ENCODE results near the gene DPYD.

The DPYD gene

GRCh38 chr1:97767381-97767780 lies 153.5 kb downstream of the DPYD start:
- Histone ChIP-seq H3K27me3 (no peaks in the 10 kb centered on the region), H3K4me1 (no peaks in the 10 kb centered on the region), H3K36me3 (no peaks in the 10 kb centered on the region), H3K9me3 (no peaks in the 10 kb centered on the region), H3K27ac (no peak overlapping the region), H3K4me3 (no peak overlapping the region)
- TF ChIP-seq CTCF (IDR thresholded peaks at IDR 0.05) = no peak
- no peak for DNase-seq
- intact Hi-C loops (cut with DNase I; ENCODE audit: low total_unique reads) = no loop called here

GRCh38 chr1:97764991-97765390 lies 155.8 kb downstream of the DPYD start:
- no peak for TF ChIP-seq CTCF (IDR thresholded peaks at IDR 0.05)
- no peaks in the 10 kb centered on the region for H3K4me1 ChIP-seq
- intact Hi-C loops (cut with DNase I; ENCODE audit: low total_unique reads) = no loop called here
- no peaks in the 10 kb centered on the region for H3K9me3 ChIP-seq
- H3K4me3 ChIP-seq = no peak overlapping the region
- no peaks in the 10 kb centered on the region for H3K27me3 ChIP-seq
- H3K36me3 ChIP-seq = no peaks in the 10 kb centered on the region
- DNase-seq = no peak
- no peak overlapping the region for H3K27ac ChIP-seq

GRCh38 chr1:97761637-97762036 lies 159.2 kb downstream of the DPYD start:
- intact Hi-C loops (cut with DNase I; ENCODE audit: low total_unique reads) = no loop called here
- no peak for DNase-seq
- Histone ChIP-seq H3K9me3 (no peaks in the 10 kb centered on the region), H3K4me3 (no peak overlapping the region), H3K36me3 (no peaks in the 10 kb centered on the region), H3K27me3 (no peaks in the 10 kb centered on the region), H3K4me1 (peaks cover 0 to 22% (median 11%) of the 10 kb centered on the region in 4 donors), H3K27ac (no peak overlapping the region)
- TF ChIP-seq CTCF (IDR thresholded peaks at IDR 0.05) = no peak

GRCh38 chr1:97759078-97759477 lies 161.8 kb downstream of the DPYD start:
- Histone ChIP-seq H3K36me3 (no peaks in the 10 kb centered on the region), H3K4me1 (peaks cover 0 to 22% (median 11%) of the 10 kb centered on the region in 4 donors), H3K9me3 (no peaks in the 10 kb centered on the region), H3K27ac (no peak overlapping the region), H3K27me3 (no peaks in the 10 kb centered on the region), H3K4me3 (no peak overlapping the region)
- intact Hi-C loops (cut with DNase I; ENCODE audit: low total_unique reads) = no loop called here
- no peak for TF ChIP-seq CTCF (IDR thresholded peaks at IDR 0.05)
- no peak for DNase-seq

GRCh38 chr1:97758541-97759057 lies 162.2 kb downstream of the DPYD start:
- H3K27me3 ChIP-seq = no peaks in the 10 kb centered on the region
- intact Hi-C loops (cut with DNase I; ENCODE audit: low total_unique reads) = no loop called here
- no peaks in the 10 kb centered on the region for H3K9me3 ChIP-seq
- no peak overlapping the region for H3K27ac ChIP-seq
- H3K4me1 ChIP-seq = peaks cover 0 to 22% (median 11%) of the 10 kb centered on the region in 4 donors
- no peak overlapping the region for H3K4me3 ChIP-seq
- no peak for DNase-seq
- TF ChIP-seq CTCF (IDR thresholded peaks at IDR 0.05) = no peak
- no peaks in the 10 kb centered on the region for H3K36me3 ChIP-seq

GRCh38 chr1:97745912-97746311 lies 174.9 kb downstream of the DPYD start:
- intact Hi-C loops (cut with DNase I; ENCODE audit: low total_unique reads) = no loop called here
- Histone ChIP-seq H3K4me3 (no peak overlapping the region), H3K4me1 (no peaks in the 10 kb centered on the region), H3K27me3 (no peaks in the 10 kb centered on the region), H3K27ac (no peak overlapping the region), H3K9me3 (no peaks in the 10 kb centered on the region), H3K36me3 (no peaks in the 10 kb centered on the region)
- no peak for DNase-seq
- TF ChIP-seq CTCF (IDR thresholded peaks at IDR 0.05) = no peak
